Measurements from ENCODE around the gene FAM163A.

The FAM163A gene

GRCh38 chr1:179814546-179814838, 71.4 kb downstream of the FAM163A start:
- Histone ChIP-seq H2AFZ (ENCODE audit: low read length) (no peak overlapping the region), H3K79me2 (ENCODE audit: insufficient read depth, low read length) (no peaks in the 10 kb centered on the region), H4K20me1 (ENCODE audit: insufficient read depth, low read length) (no peaks in the 10 kb centered on the region), H3K27ac (ENCODE audit: low read depth, low read length, poor library complexity, severe bottlenecking) (no peak overlapping the region), H3K27me3 (ENCODE audit: insufficient read depth, low read length) (no peaks in the 10 kb centered on the region), H3K9me2 (ENCODE audit: low read depth, low read length) (no peaks in the 10 kb centered on the region), H3K9me3 (ENCODE audit: low read length) (no peaks in the 10 kb centered on the region), H3F3A (ENCODE audit: insufficient read depth, low read length) (no peaks in the 10 kb centered on the region), H3K4me1 (ENCODE audit: insufficient read depth, low read length, severe bottlenecking) (peaks cover 13% of the 10 kb centered on the region), H3K36me3 (ENCODE audit: insufficient read depth, low read length) (no peaks in the 10 kb centered on the region), H3K9ac (ENCODE audit: low read length) (no peak overlapping the region), H3K4me2 (ENCODE audit: low read length) (peak overlapping the region; percentile 72), H3K4me3 (ENCODE audit: low read depth, low read length, poor library complexity, severe bottlenecking) (peak overlapping the region; percentile 60)
- no peak for TF ChIP-seq EZH2 (IDR thresholded peaks at IDR 0.05; ENCODE audit: borderline replicate concordance, low read length)
- TF ChIP-seq CTCF (IDR thresholded peaks at IDR 0.05; ENCODE audit: low read length) = no peak

DNA sequence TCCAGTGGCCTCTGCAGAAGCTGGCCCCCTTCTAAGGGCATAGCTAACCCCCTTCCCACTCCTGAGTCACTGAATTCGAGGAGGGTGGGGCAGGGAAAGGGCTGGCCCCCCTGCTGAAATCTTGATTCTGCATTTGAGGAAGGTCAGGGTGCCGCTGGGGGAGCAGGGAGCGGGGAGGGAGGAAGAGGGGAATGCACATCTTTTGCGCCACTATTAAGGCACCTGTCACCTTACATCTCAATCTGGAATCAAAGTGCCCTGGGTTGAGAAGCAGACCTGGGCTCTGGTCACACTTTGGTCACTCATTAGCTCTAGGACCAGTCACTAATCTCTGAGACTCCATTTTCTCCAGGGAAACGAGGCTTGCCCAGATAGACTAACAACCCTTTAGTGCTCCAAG, 72.5 kb downstream of the FAM163A start:
- peak overlapping the region; percentile 60 for H3K4me3 ChIP-seq (ENCODE audit: low read depth, low read length, poor library complexity, severe bottlenecking)
- H3F3A ChIP-seq (ENCODE audit: insufficient read depth, low read length) = no peaks in the 10 kb centered on the region
- H3K4me2 ChIP-seq (ENCODE audit: low read length) = peak overlapping the region; percentile 72
- peak overlapping the region; percentile 39; the same call in 1 of the 2 replicates for H3K9ac ChIP-seq (ENCODE audit: low read length)
- no peak overlapping the region for H2AFZ ChIP-seq (ENCODE audit: low read length)
- H3K79me2 ChIP-seq (ENCODE audit: insufficient read depth, low read length) = no peaks in the 10 kb centered on the region
- no peaks in the 10 kb centered on the region for H3K9me2 ChIP-seq (ENCODE audit: low read depth, low read length)
- H3K36me3 ChIP-seq (ENCODE audit: insufficient read depth, low read length) = no peaks in the 10 kb centered on the region
- H3K9me3 ChIP-seq (ENCODE audit: low read length) = no peaks in the 10 kb centered on the region
- no peaks in the 10 kb centered on the region for H4K20me1 ChIP-seq (ENCODE audit: insufficient read depth, low read length)
- H3K27me3 ChIP-seq (ENCODE audit: insufficient read depth, low read length) = no peaks in the 10 kb centered on the region
- TF ChIP-seq CTCF (IDR thresholded peaks at IDR 0.05; ENCODE audit: low read length) (no peak), EZH2 (IDR thresholded peaks at IDR 0.05; ENCODE audit: borderline replicate concordance, low read length) (no peak)
- peaks cover 13% of the 10 kb centered on the region for H3K4me1 ChIP-seq (ENCODE audit: insufficient read depth, low read length, severe bottlenecking)
- no peak overlapping the region for H3K27ac ChIP-seq (ENCODE audit: low read depth, low read length, poor library complexity, severe bottlenecking)

GRCh38 chr1:179816196-179816960, 73.3 kb downstream of the FAM163A start:
- Histone ChIP-seq H3K4me1 (ENCODE audit: insufficient read depth, low read length, severe bottlenecking) (peaks cover 13% of the 10 kb centered on the region), H3K36me3 (ENCODE audit: insufficient read depth, low read length) (no peaks in the 10 kb centered on the region), H3K79me2 (ENCODE audit: insufficient read depth, low read length) (no peaks in the 10 kb centered on the region), H3K4me2 (ENCODE audit: low read length) (no peak overlapping the region), H2AFZ (ENCODE audit: low read length) (no peak overlapping the region), H3F3A (ENCODE audit: insufficient read depth, low read length) (no peaks in the 10 kb centered on the region), H3K9me2 (ENCODE audit: low read depth, low read length) (no peaks in the 10 kb centered on the region), H3K4me3 (ENCODE audit: low read depth, low read length, poor library complexity, severe bottlenecking) (no peak overlapping the region), H3K9ac (ENCODE audit: low read length) (no peak overlapping the region), H3K27me3 (ENCODE audit: insufficient read depth, low read length) (no peaks in the 10 kb centered on the region; the same call in 1 of the 2 replicates), H3K27ac (ENCODE audit: low read depth, low read length, poor library complexity, severe bottlenecking) (no peak overlapping the region), H3K9me3 (ENCODE audit: low read length) (no peaks in the 10 kb centered on the region), H4K20me1 (ENCODE audit: insufficient read depth, low read length) (no peaks in the 10 kb centered on the region)
- TF ChIP-seq EZH2 (IDR thresholded peaks at IDR 0.05; ENCODE audit: borderline replicate concordance, low read length) (no peak), CTCF (IDR thresholded peaks at IDR 0.05; ENCODE audit: low read length) (no peak)
